OCI-LY1 (cell line): Measurements from ENCODE around the gene ENDOV.
A peak's percentile ranks its signal among the peaks of the same experiment; 100 is the strongest.

Experiments
- H2AFZ ChIP-seq: fragments of 200-600 bp; sonication (generic), shearing (Covaris generic); 2 replicates; pipeline ENCODE4 v1.6.0; 2014; ENCODE audit warnings: antibody characterized with exemption, mild to moderate bottlenecking, low read length
- H3F3A ChIP-seq: fragments of 200-600 bp; sonication (generic), shearing (Covaris generic); 2 replicates; pipeline ENCODE4 v1.6.0; 2014; ENCODE audit warnings: mild to moderate bottlenecking, antibody characterized with exemption, low read length, moderate library complexity; ENCODE audit not compliant: insufficient read depth
- H3K27ac ChIP-seq: fragments of 200-600 bp; sonication (generic); 2 replicates; pipeline ENCODE4 v1.5.1; 2014; ENCODE audit warnings: low read length, mixed run types, mild to moderate bottlenecking, low read depth; ENCODE audit not compliant: poor library complexity, severe bottlenecking
- H3K27me3 ChIP-seq: fragments of 200-600 bp; sonication (generic); 2 replicates; pipeline ENCODE4 v1.6.0; 2014; ENCODE audit warnings: antibody characterized with exemption, mild to moderate bottlenecking, low read length, moderate library complexity; ENCODE audit not compliant: insufficient read depth
- H3K36me3 ChIP-seq: fragments of 200-600 bp; sonication (generic); 2 replicates; pipeline ENCODE4 v1.6.1; 2014; ENCODE audit warnings: mild to moderate bottlenecking, antibody characterized with exemption, low read length, moderate library complexity, mixed read lengths; ENCODE audit not compliant: insufficient read depth
- H3K4me1 ChIP-seq: fragments of 200-600 bp; sonication (generic); 2 replicates; pipeline ENCODE4 v1.5.1; 2014; ENCODE audit warnings: mild to moderate bottlenecking, low read length, moderate library complexity; ENCODE audit not compliant: insufficient read depth, severe bottlenecking
- H3K4me2 ChIP-seq: fragments of 200-600 bp; sonication (generic), shearing (Covaris generic); 2 replicates; pipeline ENCODE4 v1.6.1; 2014; ENCODE audit warnings: low read length
- H3K4me3 ChIP-seq: fragments of 200-600 bp; sonication (generic); 2 replicates; pipeline ENCODE4 v1.5.1; 2014; ENCODE audit warnings: low read length, low read depth, mild to moderate bottlenecking, mixed read lengths; ENCODE audit not compliant: poor library complexity, severe bottlenecking
- H3K79me2 ChIP-seq: fragments of 200-600 bp; shearing (Covaris generic); 2 replicates; pipeline ENCODE4 v1.6.1; 2016; ENCODE audit warnings: mixed run types, low read length, mixed read lengths; ENCODE audit not compliant: insufficient read depth
- H3K9ac ChIP-seq: fragments of 200-600 bp; sonication (generic), shearing (Covaris generic); 2 replicates; pipeline ENCODE4 v1.6.1; 2014; ENCODE audit warnings: mild to moderate bottlenecking, low read length, mixed read lengths
- H3K9me2 ChIP-seq: fragments of 200-600 bp; sonication (generic), shearing (Covaris generic); 2 replicates; pipeline ENCODE4 v1.6.1; 2014; ENCODE audit warnings: low read depth, mild to moderate bottlenecking, low read length, mixed read lengths
- H3K9me3 ChIP-seq: fragments of 200-600 bp; shearing (Covaris generic); 2 replicates; pipeline ENCODE4 v1.6.1; 2014; ENCODE audit warnings: low read length, mixed read lengths
- H4K20me1 ChIP-seq: fragments of 200-600 bp; sonication (generic), shearing (Covaris generic); 2 replicates; pipeline ENCODE4 v1.6.0; 2016; ENCODE audit warnings: mild to moderate bottlenecking, low read length; ENCODE audit not compliant: insufficient read depth
- CTCF ChIP-seq: fragments of 200-600 bp; sonication (generic), shearing (Covaris generic); IDR thresholded peaks from 2 replicates; pipeline ENCODE4 v1.5.1; 2017; ENCODE audit warnings: mild to moderate bottlenecking, antibody characterized with exemption, low read length, moderate library complexity, mixed read lengths
- EZH2 ChIP-seq: fragments of 200-600 bp; sonication (generic), shearing (Covaris generic); IDR thresholded peaks from 2 replicates; pipeline ENCODE4 v1.8.0; 2017; ENCODE audit warnings: borderline replicate concordance, mixed run types, mild to moderate bottlenecking, antibody characterized with exemption, low read length, moderate library complexity, mixed read lengths

The ENDOV gene

GRCh38 chr17:80414803-80415625 is at the start of gene ENDOV:
TSS of gene ENDOV (plus strand) at chr17:80415167. CDS start at chr17:80415195, 28 bp downstream.
- H3K4me2 ChIP-seq = peak within 1 kb of the TSS; percentile 72
- H3K79me2 ChIP-seq = no peaks in the 10 kb centered on the region
- no peaks in the 10 kb centered on the region for H3F3A ChIP-seq
- TF ChIP-seq CTCF (no peak), EZH2 (no peak)
- H3K4me1 ChIP-seq = peaks cover 13% of the 10 kb centered on the region
- H3K36me3 ChIP-seq = no peaks in the 10 kb centered on the region
- no peaks in the 10 kb centered on the region for H3K9me2 ChIP-seq
- H3K27ac ChIP-seq = no peak within 1 kb of the TSS
- peaks cover 14% of the 10 kb centered on the region; the same call in 1 of the 2 replicates for H3K27me3 ChIP-seq
- no peak within 1 kb of the TSS for H2AFZ ChIP-seq
- no peaks in the 10 kb centered on the region for H4K20me1 ChIP-seq
- H3K9ac ChIP-seq = peak within 1 kb of the TSS; percentile 59
- H3K4me3 ChIP-seq = peak within 1 kb of the TSS; percentile 67
- no peaks in the 10 kb centered on the region for H3K9me3 ChIP-seq

- H3K27ac ChIP-seq = no peak overlapping the region
Measured at GRCh38 chr17:80365983-80366382, 49.0 kb upstream of the ENDOV start.

GRCh38 chr17:80367503-80367902 is 47.5 kb upstream of the ENDOV start:
- H4K20me1 ChIP-seq = no peaks in the 10 kb centered on the region
- no peaks in the 10 kb centered on the region for H3K79me2 ChIP-seq
- H3K9me2 ChIP-seq = no peaks in the 10 kb centered on the region
- H3K4me1 ChIP-seq = no peaks in the 10 kb centered on the region
- no peak overlapping the region for H2AFZ ChIP-seq
- no peak overlapping the region for H3K27ac ChIP-seq
- no peak for TF ChIP-seq EZH2
- TF ChIP-seq CTCF = no peak
- no peaks in the 10 kb centered on the region for H3K27me3 ChIP-seq
- peaks cover 32% of the 10 kb centered on the region for H3K36me3 ChIP-seq
- no peak overlapping the region for H3K9ac ChIP-seq
- H3F3A ChIP-seq = no peaks in the 10 kb centered on the region
- H3K9me3 ChIP-seq = no peaks in the 10 kb centered on the region
- H3K4me2 ChIP-seq = no peak overlapping the region
- H3K4me3 ChIP-seq = no peak overlapping the region

More at GRCh38 chr17:80365983-80366382, 49.0 kb upstream of the ENDOV start:
- no peak overlapping the region for H3K9ac ChIP-seq
- no peak overlapping the region for H2AFZ ChIP-seq
- no peaks in the 10 kb centered on the region for H3K4me1 ChIP-seq
- no peaks in the 10 kb centered on the region for H3F3A ChIP-seq
- H3K9me2 ChIP-seq = no peaks in the 10 kb centered on the region
- H3K79me2 ChIP-seq = no peaks in the 10 kb centered on the region
- no peak overlapping the region for H3K4me2 ChIP-seq
- no peaks in the 10 kb centered on the region for H3K9me3 ChIP-seq
- TF ChIP-seq CTCF (no peak), EZH2 (no peak)
- peaks cover 35% of the 10 kb centered on the region for H3K36me3 ChIP-seq
- no peak overlapping the region for H3K4me3 ChIP-seq
- no peaks in the 10 kb centered on the region for H3K27me3 ChIP-seq
- H4K20me1 ChIP-seq = no peaks in the 10 kb centered on the region
